ENCODE data around the gene FARSB.

DNA sequence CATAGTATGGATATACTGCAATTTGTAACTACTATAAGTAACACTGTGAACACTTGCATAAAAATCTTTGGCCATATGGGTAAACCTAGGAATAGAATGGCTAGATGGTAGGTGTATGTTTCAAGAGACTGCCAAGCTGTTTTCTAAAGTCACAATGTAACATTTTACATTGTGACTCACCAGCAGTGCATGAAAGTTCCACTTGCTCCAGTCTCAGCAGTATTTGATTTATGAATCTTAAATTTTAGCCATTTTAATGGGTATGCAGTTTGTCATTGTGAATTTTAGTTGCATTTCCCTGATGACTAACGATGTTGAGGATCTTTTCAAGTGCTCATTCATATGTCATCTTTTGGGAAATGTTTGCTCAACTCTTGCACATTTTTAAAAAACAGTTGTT lies 86.1 kb downstream of the FARSB start:
- TF ChIP-seq POLR2A (IDR thresholded peaks at IDR 0.05): no peak
- TF ChIP-seq, protein P1, sequence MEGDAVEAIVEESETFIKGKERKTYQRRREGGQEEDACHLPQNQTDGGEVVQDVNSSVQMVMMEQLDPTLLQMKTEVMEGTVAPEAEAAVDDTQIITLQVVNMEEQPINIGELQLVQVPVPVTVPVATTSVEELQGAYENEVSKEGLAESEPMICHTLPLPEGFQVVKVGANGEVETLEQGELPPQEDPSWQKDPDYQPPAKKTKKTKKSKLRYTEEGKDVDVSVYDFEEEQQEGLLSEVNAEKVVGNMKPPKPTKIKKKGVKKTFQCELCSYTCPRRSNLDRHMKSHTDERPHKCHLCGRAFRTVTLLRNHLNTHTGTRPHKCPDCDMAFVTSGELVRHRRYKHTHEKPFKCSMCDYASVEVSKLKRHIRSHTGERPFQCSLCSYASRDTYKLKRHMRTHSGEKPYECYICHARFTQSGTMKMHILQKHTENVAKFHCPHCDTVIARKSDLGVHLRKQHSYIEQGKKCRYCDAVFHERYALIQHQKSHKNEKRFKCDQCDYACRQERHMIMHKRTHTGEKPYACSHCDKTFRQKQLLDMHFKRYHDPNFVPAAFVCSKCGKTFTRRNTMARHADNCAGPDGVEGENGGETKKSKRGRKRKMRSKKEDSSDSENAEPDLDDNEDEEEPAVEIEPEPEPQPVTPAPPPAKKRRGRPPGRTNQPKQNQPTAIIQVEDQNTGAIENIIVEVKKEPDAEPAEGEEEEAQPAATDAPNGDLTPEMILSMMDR (IDR thresholded peaks at IDR 0.05): no peak
